Fibroblast of skin of right biceps (primary cell): ENCODE measurements around the gene VAX1.
"Not testable (repeated sequence)": the region's sequence is repeated elsewhere in the genome, so short reads cannot be mapped to it uniquely, and the experiment has no call there.

Source experiments
- DNase-seq: peaks from one replicate; pipeline ENCODE4 v3.0.0-alpha.2; 2013

Gene VAX1

DNA sequence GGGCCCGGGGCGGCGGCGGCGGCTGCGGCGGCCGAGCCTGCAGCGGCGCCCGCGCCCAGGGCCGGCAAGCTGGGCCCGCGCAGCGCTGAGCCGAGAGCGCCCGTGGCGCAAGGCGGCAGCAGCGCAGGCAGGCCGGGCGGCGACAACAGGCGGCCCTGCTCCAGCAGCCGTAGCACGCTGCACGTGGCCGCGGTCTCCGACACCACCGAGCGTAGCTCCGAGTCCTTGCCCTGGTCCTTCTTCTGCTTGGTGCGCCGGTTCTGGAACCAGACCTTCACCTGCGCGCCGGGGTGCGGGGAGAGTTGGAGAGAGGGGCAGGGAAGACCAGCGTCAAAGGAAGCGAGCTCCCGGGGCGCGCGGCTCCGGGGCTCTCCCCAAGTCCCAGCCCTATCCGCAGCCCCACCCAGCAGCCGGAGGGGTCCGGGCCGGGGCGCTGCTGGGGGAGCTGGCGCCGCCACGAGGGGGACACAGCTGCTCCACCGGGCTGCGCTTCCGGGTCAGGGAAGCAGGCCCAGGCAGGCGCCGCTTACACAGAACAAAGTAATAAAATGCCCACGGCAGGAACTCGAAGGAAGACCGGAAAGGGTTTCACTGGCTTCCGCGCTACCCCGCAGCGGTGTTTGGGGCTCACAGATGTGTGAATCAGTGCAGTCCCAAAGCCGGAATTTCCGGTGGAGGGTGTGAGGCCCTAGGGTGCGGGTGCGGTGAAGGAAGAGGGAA is 3.6 kb downstream of the VAX1 start:
- peak; percentile 8 for DNase-seq

DNA sequence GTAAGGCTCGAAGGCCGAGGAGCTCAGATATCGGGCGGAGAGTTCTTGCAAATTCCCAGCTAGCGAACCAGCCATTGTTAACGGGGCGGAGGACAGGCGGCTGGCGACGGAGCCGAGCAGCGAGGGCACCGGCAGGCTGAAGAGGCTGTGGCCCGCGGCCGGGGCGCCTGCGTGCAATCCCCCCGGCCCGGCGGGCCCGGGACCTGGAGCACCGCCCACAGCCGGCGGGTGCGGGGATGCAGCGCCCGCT is 4.1 kb downstream of the VAX1 start:
- no peak for DNase-seq

GRCh38 chr10:117133273-117134055 is 4.6 kb downstream of the VAX1 start:
- no peak for DNase-seq

DNA sequence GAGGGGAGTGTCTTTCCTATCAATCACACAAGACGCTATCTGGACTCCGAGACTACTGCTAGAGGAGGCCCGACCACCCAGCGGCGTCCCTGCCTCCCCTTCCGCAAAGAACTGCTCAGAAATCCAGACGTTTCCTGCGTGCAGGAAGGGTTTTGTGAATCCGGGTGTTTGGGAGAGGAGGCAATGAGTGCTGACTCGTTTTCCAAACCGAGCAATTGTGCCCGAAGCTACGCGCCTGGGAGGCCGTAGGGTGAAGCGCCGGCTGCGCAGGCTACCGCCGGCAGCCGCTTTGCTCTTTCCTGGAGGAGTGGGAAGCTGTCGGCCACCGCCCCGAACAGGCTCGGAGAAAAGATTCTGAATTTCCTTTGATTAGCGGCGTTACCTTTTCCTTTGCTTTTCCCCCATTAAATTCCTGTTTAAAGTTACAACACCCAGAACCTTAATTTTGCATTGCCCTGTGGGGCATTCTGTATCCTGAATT is 5.3 kb downstream of the VAX1 start:
- no peak for DNase-seq

DNA sequence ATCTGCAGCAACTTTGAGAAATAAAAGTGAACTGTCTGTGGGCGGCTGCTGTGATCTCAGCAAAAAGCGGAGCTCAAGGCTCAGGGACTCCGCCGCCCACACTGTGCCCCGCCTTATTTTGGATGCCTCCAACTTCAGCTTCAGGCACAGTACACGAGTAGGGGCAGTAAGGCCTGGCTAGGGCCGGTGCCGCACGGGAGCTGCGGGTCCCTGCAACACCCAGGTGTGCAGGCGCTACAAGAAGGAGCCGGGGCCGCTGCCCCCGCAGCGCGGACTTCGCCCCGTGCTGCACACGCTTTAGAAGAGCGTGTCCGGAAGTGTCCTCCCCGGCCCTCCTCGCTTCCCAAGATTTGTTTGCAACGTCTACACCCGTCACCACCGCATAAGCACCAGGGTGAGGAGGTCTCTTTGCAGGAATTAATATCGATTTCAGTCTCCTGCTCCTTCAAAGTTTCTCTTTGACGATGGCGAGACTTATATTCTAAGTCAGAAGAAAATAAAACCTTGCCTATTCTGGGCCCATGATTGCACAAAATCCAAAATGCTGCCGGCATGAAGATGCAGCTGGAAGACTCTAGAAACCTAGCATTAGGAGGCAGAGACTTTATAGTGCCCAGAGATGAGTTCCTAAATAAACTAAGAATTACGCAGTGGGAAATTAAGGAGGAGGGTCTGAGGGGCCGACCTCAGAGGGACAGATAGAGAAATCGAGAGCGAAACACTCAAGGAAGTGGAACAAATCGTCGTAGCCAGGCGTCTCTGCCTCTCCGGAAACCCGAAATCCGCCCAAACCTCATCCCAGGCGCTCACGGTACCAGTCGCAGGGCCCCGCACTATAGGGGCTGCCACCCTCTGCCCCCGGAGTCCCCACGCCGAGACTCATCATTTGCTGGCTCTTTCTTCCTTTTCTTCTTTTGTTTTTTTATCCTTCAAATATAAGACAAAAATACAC is 6.4 kb downstream of the VAX1 start:
- no peak for DNase-seq

GRCh38 chr10:117130862-117131375 is 7.2 kb downstream of the VAX1 start:
- no peak for DNase-seq

DNA sequence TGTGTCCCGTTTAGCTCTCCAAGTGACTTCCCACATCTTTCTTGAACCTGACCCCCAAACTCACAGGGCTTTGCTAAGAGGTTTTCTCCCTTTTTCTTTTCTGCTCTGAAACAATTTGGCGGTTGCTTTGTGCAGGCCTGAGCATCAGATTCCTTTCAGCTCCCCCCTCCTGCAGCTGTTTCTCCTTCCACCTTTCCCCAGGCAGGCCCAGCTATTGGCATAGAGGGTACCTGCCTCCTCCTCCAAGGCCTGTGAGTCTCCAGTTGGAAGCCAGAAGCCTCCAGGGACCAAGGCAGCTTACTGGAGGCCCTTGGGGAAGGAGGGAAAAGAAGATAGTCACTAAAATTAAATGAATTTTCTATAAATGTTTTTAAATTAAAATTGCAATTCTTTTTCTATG is 7.7 kb downstream of the VAX1 start:
- DNase-seq = no peak

- not testable (repeated sequence) for DNase-seq
Observed at GRCh38 chr10:117126645-117127044, 11.4 kb downstream of the VAX1 start.

- DNase-seq = no peak
Observed at GRCh38 chr10:117126034-117126433, 12.0 kb downstream of the VAX1 start.

- no peak for DNase-seq
Observed at GRCh38 chr10:117112220-117112619, 25.9 kb downstream of the VAX1 start.

DNA sequence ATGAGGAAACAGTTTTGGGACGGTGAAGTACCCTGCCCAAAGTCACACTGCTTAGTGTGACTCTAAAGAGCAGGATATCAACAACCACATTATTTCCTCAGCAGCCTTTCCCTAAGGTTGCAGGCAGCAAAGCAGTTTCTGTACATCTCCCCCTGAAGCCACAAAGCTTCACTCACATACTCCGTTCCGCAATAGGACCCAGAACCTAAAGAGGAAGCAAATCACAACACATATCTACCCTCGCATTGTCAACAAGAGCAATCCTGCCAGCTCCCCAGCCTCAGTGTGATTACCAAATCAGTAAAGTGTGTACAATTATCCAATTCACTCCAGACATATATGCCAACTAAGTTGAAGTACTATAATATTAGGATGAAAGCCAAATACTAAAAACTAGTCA is 30.8 kb downstream of the VAX1 start:
- DNase-seq = no peak

GRCh38 chr10:117096599-117097201 is 41.4 kb downstream of the VAX1 start:
- DNase-seq = no peak

DNA sequence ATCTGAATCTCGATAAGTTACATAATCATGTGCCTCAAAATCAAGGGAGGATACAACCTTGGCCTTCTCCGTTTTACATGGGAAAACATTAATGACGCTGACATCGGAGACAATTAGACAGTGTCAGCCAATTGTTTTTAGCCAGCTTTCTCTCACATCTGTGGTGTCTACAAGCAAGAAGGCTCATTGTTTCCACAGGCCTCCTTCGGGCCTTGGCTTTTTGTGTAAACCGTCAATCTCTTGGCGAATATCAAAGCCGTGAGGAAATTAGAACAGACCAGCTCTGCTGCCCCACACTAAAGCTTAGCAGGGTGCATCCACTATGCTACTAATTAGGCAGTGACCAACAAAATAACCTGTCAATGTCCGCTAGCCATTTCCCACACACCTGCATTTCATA is 43.2 kb downstream of the VAX1 start:
- no peak for DNase-seq

DNA sequence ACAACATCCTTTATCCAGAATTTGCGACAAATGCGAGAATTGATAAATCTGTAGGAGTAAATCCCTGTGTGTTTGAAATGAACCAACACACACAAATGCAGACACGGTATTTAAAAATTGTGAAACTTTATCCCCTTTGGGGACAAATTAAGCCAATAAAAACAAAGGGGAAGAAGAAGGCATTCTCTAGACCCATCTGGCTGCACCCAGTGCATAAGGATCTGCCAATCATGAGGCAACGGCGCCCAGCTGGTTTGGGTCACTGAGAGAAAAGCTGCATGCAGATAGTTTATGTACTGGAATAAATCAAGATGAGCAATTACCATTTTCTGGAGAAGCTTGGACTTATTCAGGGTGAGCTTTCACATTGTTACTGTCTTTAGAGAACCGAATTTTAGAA is 45.7 kb downstream of the VAX1 start:
- no peak for DNase-seq

DNA sequence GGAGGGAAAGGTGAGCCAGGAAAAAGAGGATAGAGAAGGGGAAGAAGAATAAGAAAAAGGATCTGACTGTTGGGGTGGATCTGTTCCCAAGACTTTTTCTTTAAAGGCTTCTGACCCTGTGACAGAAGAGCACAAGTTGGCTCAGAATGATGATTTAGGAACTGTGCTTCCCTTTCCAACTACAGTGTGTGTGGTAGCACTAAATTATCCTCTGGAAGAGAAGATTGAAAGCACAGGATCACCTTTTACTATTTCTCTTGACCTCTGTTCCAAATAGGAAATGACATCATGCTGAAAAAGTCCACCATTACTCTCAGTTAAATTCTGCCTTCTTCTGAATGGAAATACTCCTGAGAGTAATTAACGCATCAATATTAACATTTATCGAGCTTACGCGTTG is 47.2 kb downstream of the VAX1 start:
- DNase-seq = no peak

DNA sequence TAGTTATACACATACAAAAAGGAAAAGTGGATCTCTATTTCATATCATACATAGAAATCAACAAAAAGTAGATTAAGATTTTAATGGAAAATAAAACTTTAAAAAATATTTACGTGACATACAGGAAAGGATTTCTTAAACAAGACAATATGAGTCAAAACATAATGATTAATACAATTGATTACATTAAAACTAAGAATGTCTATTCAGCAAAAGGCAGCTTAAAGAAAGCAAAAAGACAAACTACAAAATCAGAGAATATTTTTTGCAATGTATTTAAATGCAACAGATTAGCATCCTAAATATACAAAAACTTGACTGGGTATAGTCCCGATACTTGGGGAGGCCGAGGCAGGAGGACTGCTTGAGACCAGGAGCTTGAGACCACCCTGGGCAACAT is 50.5 kb downstream of the VAX1 start:
- no peak for DNase-seq

- no peak for DNase-seq
Observed at GRCh38 chr10:117086546-117086945, 51.5 kb downstream of the VAX1 start.

- DNase-seq = not testable (repeated sequence)
Observed at GRCh38 chr10:117084421-117085246, 53.4 kb downstream of the VAX1 start.
